PC-9 (cell line): ENCODE measurements around the gene NUP54. TPM values are rescaled to one million over a fixed set of nuclear protein-coding genes. Genes with fewer than 3 reads are reported as not detected.

Source experiments
- BruUV-seq: library from RNA; stranded (reverse); fragments of 400-500 nt; replicated peaks from 2 replicates; lab custom pipeline; 2021; lab: Mats Ljungman, UMichigan
- CTCF ChIA-PET: fragments of 300-600 bp; sonication (Branson Sonifier 250); formaldehyde crosslinking; loops from one replicate; lab custom pipeline; 2022; ENCODE audit warnings: antibody characterized with exemption; lab: Charles Lee
- POLR2A ChIA-PET: fragments of 300-600 bp; sonication (Branson Sonifier 250); formaldehyde crosslinking; loops from one replicate; lab custom pipeline; 2022; ENCODE audit warnings: antibody characterized with exemption; ENCODE audit not compliant: unreplicated experiment; lab: Charles Lee
- DNase-seq, 2 experiments: peaks; one replicate each; pipeline versions ENCODE4 v3.0.0 to v3.0.0-alpha.2; 2015 to 2022; ENCODE audit warnings: mixed read lengths in 1 of 2
- H2AFZ ChIP-seq: fragments of 200-600 bp; sonication (generic); 2 replicates; pipeline ENCODE4 v1.8.1; 2017; ENCODE audit warnings: antibody characterized with exemption
- H3F3A ChIP-seq: fragments of 200-600 bp; sonication (generic); 2 replicates; pipeline ENCODE4 v1.8.1; 2017; ENCODE audit warnings: antibody characterized with exemption, mild to moderate bottlenecking, low read depth; ENCODE audit not compliant: insufficient read depth
- H3K27ac ChIP-seq: fragments of 200-600 bp; sonication (generic); 2 replicates; pipeline ENCODE4 v1.6.1; 2016; ENCODE audit warnings: mixed run types
- H3K27me3 ChIP-seq: fragments of 200-600 bp; sonication (generic); 2 replicates; pipeline ENCODE4 v1.6.1; 2016; ENCODE audit warnings: low read depth, mixed run types; ENCODE audit not compliant: insufficient read depth
- H3K36me3 ChIP-seq: fragments of 200-600 bp; sonication (generic); 2 replicates; pipeline ENCODE4 v1.6.1; 2016; ENCODE audit warnings: low read depth, mixed run types
- H3K4me1 ChIP-seq: fragments of 200-600 bp; sonication (generic); replicated peaks from 2 replicates; pipeline ENCODE4 v1.6.1; 2016; ENCODE audit warnings: mixed run types; ENCODE audit not compliant: insufficient read depth
- H3K4me2 ChIP-seq: fragments of 200-600 bp; sonication (generic); 2 replicates; pipeline ENCODE4 v1.6.1; 2017; ENCODE audit warnings: mixed run types
- H3K4me3 ChIP-seq: fragments of 200-600 bp; sonication (generic); 2 replicates; pipeline ENCODE4 v1.6.1; 2016; ENCODE audit warnings: mixed run types
- H3K79me2 ChIP-seq: fragments of 200-600 bp; sonication (generic); 2 replicates; pipeline ENCODE4 v1.6.1; 2017; ENCODE audit warnings: low read depth, mixed run types
- H3K9me2 ChIP-seq: fragments of 200-600 bp; sonication (generic); 2 replicates; pipeline ENCODE4 v1.8.1; 2017; ENCODE audit warnings: mild to moderate bottlenecking; ENCODE audit not compliant: insufficient read depth
- H3K9me3 ChIP-seq: fragments of 200-600 bp; sonication (generic); 2 replicates; pipeline ENCODE4 v1.8.1; 2016; ENCODE audit warnings: low read depth; ENCODE audit not compliant: insufficient read depth
- H4K20me1 ChIP-seq: fragments of 200-600 bp; sonication (generic); 2 replicates; pipeline ENCODE4 v1.8.1; 2017; ENCODE audit not compliant: insufficient read depth
- EZH2 ChIP-seq: fragments of 200-600 bp; sonication (generic); IDR thresholded peaks from 2 replicates; pipeline ENCODE4 v1.8.0; 2017; ENCODE audit warnings: antibody characterized with exemption, low read depth
- intact Hi-C: fragments of 100-400 bp; cut with micrococcal nuclease; formaldehyde crosslinking; loops from one replicate; pipeline ENCODE4 v1.10.0; 2022; ENCODE audit not compliant: unreplicated experiment
- total RNA-seq: library from RNA; stranded (reverse); gene quantifications from 2 replicates; pipeline ENCODE4 v1.2.3, GENCODE V29; 2021
- TF ChIP-seq, protein P1 (sequence below): fragments of 200-600 bp; sonication (generic); conservative IDR thresholded peaks from 2 replicates; pipeline ENCODE4 v1.6.1; 2017; ENCODE audit warnings: mixed run types, antibody characterized with exemption, mild to moderate bottlenecking, moderate library complexity

NUP54 gene
- total RNA-seq, 1 experiment from 2014 or later = 30.9 TPM

DNA sequence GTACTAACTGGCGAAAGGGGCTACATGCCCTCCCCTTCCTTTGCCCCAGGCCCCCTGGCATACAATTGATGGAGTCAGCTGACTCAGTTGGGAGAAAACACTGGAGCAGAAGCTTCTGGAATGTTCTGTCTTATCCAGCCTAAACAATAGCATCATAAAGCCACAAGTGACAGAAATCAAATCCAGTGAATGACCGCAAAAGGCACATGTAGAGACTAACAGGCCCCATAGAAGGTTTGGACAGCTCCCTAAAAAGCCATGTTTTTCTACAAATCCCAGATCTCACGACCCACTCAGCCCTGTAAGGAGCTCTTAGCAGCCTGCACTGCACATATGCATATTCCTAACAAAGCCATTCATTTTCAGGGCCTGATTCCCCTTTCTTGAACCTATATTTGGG lies 40.4 kb upstream of the NUP54 start:
- Histone ChIP-seq H3K4me1 (peaks cover 2% of the 10 kb centered on the region), H3K79me2 (0 out of 2 replicates have a peak, but pooled peaks cover 5% of the 10 kb centered on the region), H3K36me3 (peaks cover 15% of the 10 kb centered on the region), H3K4me2 (no peak overlapping the region), H3K9me2 (no peaks in the 10 kb centered on the region), H3K4me3 (no peak overlapping the region), H2AFZ (no peak overlapping the region), H3K27ac (no peak overlapping the region), H4K20me1 (no peaks in the 10 kb centered on the region), H3K27me3 (no peaks in the 10 kb centered on the region), H3F3A (peaks cover 1% of the 10 kb centered on the region; the same call in 1 of the 2 replicates), H3K9me3 (no peaks in the 10 kb centered on the region)
- ChIA-PET POLR2A (no interaction called here), CTCF (no interaction called here)
- no TSS peak for BruUV-seq
- TF ChIP-seq, protein P1, sequence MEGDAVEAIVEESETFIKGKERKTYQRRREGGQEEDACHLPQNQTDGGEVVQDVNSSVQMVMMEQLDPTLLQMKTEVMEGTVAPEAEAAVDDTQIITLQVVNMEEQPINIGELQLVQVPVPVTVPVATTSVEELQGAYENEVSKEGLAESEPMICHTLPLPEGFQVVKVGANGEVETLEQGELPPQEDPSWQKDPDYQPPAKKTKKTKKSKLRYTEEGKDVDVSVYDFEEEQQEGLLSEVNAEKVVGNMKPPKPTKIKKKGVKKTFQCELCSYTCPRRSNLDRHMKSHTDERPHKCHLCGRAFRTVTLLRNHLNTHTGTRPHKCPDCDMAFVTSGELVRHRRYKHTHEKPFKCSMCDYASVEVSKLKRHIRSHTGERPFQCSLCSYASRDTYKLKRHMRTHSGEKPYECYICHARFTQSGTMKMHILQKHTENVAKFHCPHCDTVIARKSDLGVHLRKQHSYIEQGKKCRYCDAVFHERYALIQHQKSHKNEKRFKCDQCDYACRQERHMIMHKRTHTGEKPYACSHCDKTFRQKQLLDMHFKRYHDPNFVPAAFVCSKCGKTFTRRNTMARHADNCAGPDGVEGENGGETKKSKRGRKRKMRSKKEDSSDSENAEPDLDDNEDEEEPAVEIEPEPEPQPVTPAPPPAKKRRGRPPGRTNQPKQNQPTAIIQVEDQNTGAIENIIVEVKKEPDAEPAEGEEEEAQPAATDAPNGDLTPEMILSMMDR = no peak
- no peak for TF ChIP-seq EZH2
- no peak for DNase-seq
- intact Hi-C loops = no loop called here

DNA sequence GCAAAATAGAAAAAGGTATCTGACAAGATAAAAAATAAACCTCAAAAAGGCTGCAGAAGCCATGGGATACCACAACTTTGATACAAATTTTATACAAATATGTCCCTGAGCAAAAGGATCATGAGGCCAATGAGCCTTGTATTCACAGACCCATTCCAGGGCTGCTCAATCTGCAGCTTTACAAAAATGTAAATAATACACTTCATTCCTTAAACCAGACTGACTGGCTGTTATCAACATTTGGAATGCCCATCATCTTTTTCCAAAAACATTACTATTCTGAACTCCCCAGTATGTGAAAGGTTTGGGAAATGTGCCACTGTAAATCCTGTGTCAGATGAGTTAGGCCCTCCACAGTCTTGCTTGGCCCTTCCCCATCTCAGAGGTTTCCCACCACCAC lies 40.0 kb upstream of the NUP54 start:
- no peak for TF ChIP-seq EZH2
- TF ChIP-seq, protein P1 = no peak
- no TSS peak for BruUV-seq

DNA sequence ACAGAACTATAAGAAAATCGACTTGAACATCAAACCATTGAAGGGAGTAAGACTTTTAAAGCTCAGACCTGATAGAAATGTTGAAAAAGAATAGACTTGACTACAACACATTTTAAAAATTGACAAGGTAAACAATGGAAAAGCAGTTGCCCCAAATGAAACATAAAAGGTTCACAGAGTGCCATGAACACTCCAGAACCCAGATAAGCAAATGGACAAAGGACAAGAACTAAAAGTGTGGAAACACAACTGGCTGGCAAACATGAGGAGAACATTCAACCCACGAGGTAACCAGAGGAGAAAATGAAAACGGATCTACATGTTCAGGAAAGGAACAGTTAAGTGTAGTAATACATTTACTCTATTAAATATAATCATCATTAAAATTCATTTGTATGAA lies 39.0 kb upstream of the NUP54 start:
- Histone ChIP-seq H3K27me3 (no peaks in the 10 kb centered on the region), H3K79me2 (0 out of 2 replicates have a peak, but pooled peaks cover 2% of the 10 kb centered on the region)
- CTCF ChIA-PET = no interaction called here

More for the DNA sequence above, 40.0 kb upstream of the NUP54 start:
- Histone ChIP-seq H3K27ac (no peak overlapping the region), H3K9me2 (no peaks in the 10 kb centered on the region), H3K79me2 (0 out of 2 replicates have a peak, but pooled peaks cover 5% of the 10 kb centered on the region), H3K4me3 (no peak overlapping the region), H3K36me3 (peaks cover 11% of the 10 kb centered on the region), H3F3A (no peaks in the 10 kb centered on the region), H3K4me2 (no peak overlapping the region), H3K27me3 (no peaks in the 10 kb centered on the region), H3K9me3 (no peaks in the 10 kb centered on the region), H2AFZ (no peak overlapping the region), H4K20me1 (no peaks in the 10 kb centered on the region), H3K4me1 (no peaks in the 10 kb centered on the region)
- ChIA-PET CTCF (no interaction called here), POLR2A (no interaction called here)
- intact Hi-C loops = no loop called here
- no peak for DNase-seq

More for the DNA sequence above, 39.0 kb upstream of the NUP54 start:
- Histone ChIP-seq H3K27ac (no peak overlapping the region), H3F3A (no peaks in the 10 kb centered on the region), H3K4me1 (no peaks in the 10 kb centered on the region), H3K9me2 (no peaks in the 10 kb centered on the region), H3K9me3 (no peaks in the 10 kb centered on the region), H4K20me1 (no peaks in the 10 kb centered on the region), H3K4me2 (no peak overlapping the region), H3K4me3 (no peak overlapping the region), H2AFZ (no peak overlapping the region), H3K36me3 (peaks cover 2% of the 10 kb centered on the region; the same call in 1 of the 2 replicates)
- no TSS peak for BruUV-seq
- intact Hi-C loops = no loop called here
- no peak for DNase-seq
- TF ChIP-seq, protein P1 = no peak
- no peak for TF ChIP-seq EZH2
- POLR2A ChIA-PET = no interaction called here
